OCI-LY1 (cell line): ENCODE measurements around the gene HACD2.

Source experiments
- CTCF ChIP-seq: fragments of 200-600 bp; sonication (generic), shearing (Covaris generic); IDR thresholded peaks from 2 replicates; pipeline ENCODE4 v1.5.1; 2017; ENCODE audit warnings: mild to moderate bottlenecking, antibody characterized with exemption, low read length, moderate library complexity, mixed read lengths
- EZH2 ChIP-seq: fragments of 200-600 bp; sonication (generic), shearing (Covaris generic); IDR thresholded peaks from 2 replicates; pipeline ENCODE4 v1.8.0; 2017; ENCODE audit warnings: borderline replicate concordance, mixed run types, mild to moderate bottlenecking, antibody characterized with exemption, low read length, moderate library complexity, mixed read lengths

GRCh38 chr3:123518892-123519485 lies 65.9 kb downstream of the HACD2 start:
- TF ChIP-seq CTCF (no peak), EZH2 (no peak)
